AG10803 (cell line): Measurements from ENCODE around the gene ASL.
"Not testable (repeated sequence)": the region's sequence is repeated elsewhere in the genome, so short reads cannot be mapped to it uniquely, and the experiment has no call there.

Experiments used
- DNase-seq: peaks from one replicate; pipeline ENCODE4 v3.0.0; 2010; ENCODE audit warnings: low read depth
- H3K4me3 ChIP-seq: 2 replicates; pipeline ENCODE4 v1.5.1; 2011; ENCODE audit warnings: mild to moderate bottlenecking, low read length, control low read depth
- CTCF ChIP-seq: conservative IDR thresholded peaks from 2 replicates; pipeline ENCODE4 v1.5.1; 2011; ENCODE audit warnings: mild to moderate bottlenecking, low read length, control low read depth, inconsistent platforms

ASL gene

GRCh38 chr7:66099551-66100407 is 24.2 kb downstream of the ASL start:
- no peak for TF ChIP-seq CTCF
- peak; percentile 87 for DNase-seq
- peak overlapping the region; percentile 62 for H3K4me3 ChIP-seq

- no peak for DNase-seq
- TF ChIP-seq CTCF = no peak
- peak overlapping the region; percentile 62 for H3K4me3 ChIP-seq
Measured at GRCh38 chr7:66100408-66101050, 24.9 kb downstream of the ASL start.

GRCh38 chr7:66102168-66102567 is 26.5 kb downstream of the ASL start:
- not testable (repeated sequence) for DNase-seq, H3K4me3 ChIP-seq

- H3K4me3 ChIP-seq = not testable (repeated sequence)
- DNase-seq = peak; percentile 64
Measured at GRCh38 chr7:66103994-66104393, 28.4 kb downstream of the ASL start.

- TF ChIP-seq CTCF = no peak
- DNase-seq = no peak
- H3K4me3 ChIP-seq = no peak overlapping the region
Measured at GRCh38 chr7:66105263-66105748, 29.7 kb downstream of the ASL start.

GRCh38 chr7:66108410-66108809 is 32.8 kb downstream of the ASL start:
- DNase-seq, H3K4me3 ChIP-seq: not testable (repeated sequence)

GRCh38 chr7:66110856-66111255 is 35.2 kb downstream of the ASL start:
- H3K4me3 ChIP-seq = no peak overlapping the region
- no peak for TF ChIP-seq CTCF
- DNase-seq = peak; percentile 94

GRCh38 chr7:66114743-66115649 is 39.4 kb downstream of the ASL start, which contains the start of gene CRCP:
Gene CRCP, plus strand, starts transcription at chr7:66114847. Its CDS starts 116 bp downstream, at chr7:66114963.
- DNase-seq = peak; percentile 69
- peak; percentile 64 for TF ChIP-seq CTCF
- peak within 1 kb of the TSS; percentile 89 for H3K4me3 ChIP-seq

GRCh38 chr7:66116680-66117420 is 41.2 kb downstream of the ASL start:
- H3K4me3 ChIP-seq, DNase-seq: not testable (repeated sequence)
